Smooth muscle cell (in vitro differentiated cells): Measurements from ENCODE around the gene ASXL2. TPM values are rescaled to one million over a fixed set of nuclear protein-coding genes. Genes with fewer than 3 reads are reported as not detected.

Experiments
- DNase-seq: peaks from one replicate; lab custom pipeline; 2025; ENCODE audit not compliant: unreplicated experiment; lab: John Stamatoyannopoulos, UW
- H2AFZ ChIP-seq: fragments of 200-600 bp; sonication (generic); 2 replicates; pipeline ENCODE4 v1.6.0; 2016; ENCODE audit warnings: antibody characterized with exemption, low read depth, mild to moderate bottlenecking
- H3F3A ChIP-seq: fragments of 200-600 bp; sonication (generic); 2 replicates; pipeline ENCODE4 v1.6.0; 2017; ENCODE audit warnings: antibody characterized with exemption, low read depth
- H3K27ac ChIP-seq: fragments of 200-600 bp; sonication (generic); 2 replicates; pipeline ENCODE4 v1.5.1; 2016; ENCODE audit warnings: low read depth, mild to moderate bottlenecking
- H3K27me3 ChIP-seq: fragments of 200-600 bp; sonication (generic); 2 replicates; pipeline ENCODE4 v1.6.1; 2016; ENCODE audit warnings: low read depth, mild to moderate bottlenecking
- H3K36me3 ChIP-seq: fragments of 200-600 bp; sonication (generic); 2 replicates; pipeline ENCODE4 v1.5.1; 2016; ENCODE audit warnings: low read depth
- H3K4me1 ChIP-seq: fragments of 200-600 bp; sonication (generic); 2 replicates; pipeline ENCODE4 v1.5.1; 2016; ENCODE audit warnings: low read depth
- H3K4me2 ChIP-seq: fragments of 200-600 bp; sonication (generic); 2 replicates; pipeline ENCODE4 v1.6.0; 2016; ENCODE audit warnings: mild to moderate bottlenecking
- H3K4me3 ChIP-seq: fragments of 200-600 bp; sonication (generic); 2 replicates; pipeline ENCODE4 v1.5.1; 2016; ENCODE audit warnings: mild to moderate bottlenecking
- H3K79me2 ChIP-seq: fragments of 200-600 bp; sonication (generic); 2 replicates; pipeline ENCODE4 v1.6.0; 2016; ENCODE audit warnings: low read depth, mild to moderate bottlenecking
- H3K9ac ChIP-seq: fragments of 200-600 bp; sonication (generic); 2 replicates; pipeline ENCODE4 v1.6.0; 2016; ENCODE audit warnings: low read depth
- H3K9me3 ChIP-seq: fragments of 200-600 bp; sonication (generic); replicated peaks from 2 replicates; pipeline ENCODE4 v1.5.1; 2016; ENCODE audit warnings: low read depth
- H4K20me1 ChIP-seq: fragments of 200-600 bp; sonication (generic); 2 replicates; pipeline ENCODE4 v1.6.0; 2016; ENCODE audit warnings: low read depth
- CTCF ChIP-seq: fragments of 200-600 bp; sonication (generic); IDR thresholded peaks from 2 replicates; pipeline ENCODE4 v1.5.1; 2017; ENCODE audit warnings: borderline replicate concordance, mild to moderate bottlenecking, antibody characterized with exemption; ENCODE audit not compliant: insufficient read depth, poor library complexity, severe bottlenecking
- WGBS: methylation state at CpG from one replicate; pipeline ENCODE4 v1.1.7; 2016; ENCODE audit warnings: low lambda C conversion rate; 5-methylcytosine and 5-hydroxymethylcytosine counted together
- polyA plus RNA-seq: library from polyadenylated mRNA; unstranded; fragments of >200 nt; fragmentation: Nextera tagmentation; extraction: Ambion mirVana; gene quantifications from 2 replicates; pipeline ENCODE4 v1.2.1, GENCODE V29; 2016
- total RNA-seq: library from RNA; depleted of rRNA; stranded (reverse); fragments of >200 nt; gene quantifications from 2 replicates; pipeline ENCODE4 v1.2.3, GENCODE V29; 2014

ASXL2 gene
- total and polyA plus RNA-seq, 2 experiments from 2014 or later = 4.1 to 13.2 TPM

- H3K27me3 ChIP-seq = no peaks in the 10 kb centered on the region
- H3K9me3 ChIP-seq = no peaks in the 10 kb centered on the region
- H3K4me2 ChIP-seq = no peak overlapping the region
- no peak for DNase-seq
- H3F3A ChIP-seq = no peaks in the 10 kb centered on the region
- peaks cover 12% of the 10 kb centered on the region for H3K4me1 ChIP-seq
- H3K27ac ChIP-seq = no peak overlapping the region
- H3K9ac ChIP-seq = no peak overlapping the region
- H3K79me2 ChIP-seq = no peaks in the 10 kb centered on the region
- H3K4me3 ChIP-seq = no peak overlapping the region
- TF ChIP-seq CTCF = no peak
- no peaks in the 10 kb centered on the region for H4K20me1 ChIP-seq
- H3K36me3 ChIP-seq = no peaks in the 10 kb centered on the region
- no peak overlapping the region for H2AFZ ChIP-seq
- 95% methylated on average over 9 of the region's 9 CpGs for WGBS
These were observed 176.5 kb downstream of the ASXL2 start for GRCh38 chr2:25701801-25702200.

- H3K79me2 ChIP-seq = no peaks in the 10 kb centered on the region
- no peaks in the 10 kb centered on the region for H4K20me1 ChIP-seq
- no peak overlapping the region for H2AFZ ChIP-seq
- H3K9me3 ChIP-seq = no peaks in the 10 kb centered on the region
- H3K4me2 ChIP-seq = no peak overlapping the region
- WGBS = 36% methylated on average over 6 of the region's 6 CpGs
- H3K27me3 ChIP-seq = no peaks in the 10 kb centered on the region
- no peaks in the 10 kb centered on the region for H3K36me3 ChIP-seq
- no peak overlapping the region for H3K27ac ChIP-seq
- H3K4me1 ChIP-seq = peaks cover 12% of the 10 kb centered on the region
- H3K4me3 ChIP-seq = no peak overlapping the region
- DNase-seq = no peak
- peak; percentile 63 for TF ChIP-seq CTCF
- H3K9ac ChIP-seq = no peak overlapping the region
- H3F3A ChIP-seq = no peaks in the 10 kb centered on the region
These were observed 178.0 kb downstream of the ASXL2 start for GRCh38 chr2:25700221-25700660.

GRCh38 chr2:25699216-25699615, 179.1 kb downstream of the ASXL2 start:
- TF ChIP-seq CTCF = no peak
- no peak overlapping the region for H3K9ac ChIP-seq
- H3F3A ChIP-seq = no peaks in the 10 kb centered on the region
- H3K27me3 ChIP-seq = no peaks in the 10 kb centered on the region
- no peaks in the 10 kb centered on the region for H3K36me3 ChIP-seq
- H2AFZ ChIP-seq = no peak overlapping the region
- no peaks in the 10 kb centered on the region for H4K20me1 ChIP-seq
- no peak for DNase-seq
- H3K4me1 ChIP-seq = peaks cover 12% of the 10 kb centered on the region
- no peak overlapping the region for H3K4me3 ChIP-seq
- no peaks in the 10 kb centered on the region for H3K9me3 ChIP-seq
- H3K4me2 ChIP-seq = no peak overlapping the region
- no peaks in the 10 kb centered on the region for H3K79me2 ChIP-seq
- H3K27ac ChIP-seq = no peak overlapping the region
- WGBS = 89% methylated on average over 7 of the region's 7 CpGs

- no peak overlapping the region for H3K9ac ChIP-seq
These were observed 179.5 kb downstream of the ASXL2 start for GRCh38 chr2:25698752-25699151.

More at GRCh38 chr2:25698752-25699151, 179.5 kb downstream of the ASXL2 start:
- H3K36me3 ChIP-seq = no peaks in the 10 kb centered on the region
- H3K4me3 ChIP-seq = no peak overlapping the region
- TF ChIP-seq CTCF = no peak
- peaks cover 12% of the 10 kb centered on the region for H3K4me1 ChIP-seq
- H4K20me1 ChIP-seq = no peaks in the 10 kb centered on the region
- H3K27me3 ChIP-seq = no peaks in the 10 kb centered on the region
- H3K4me2 ChIP-seq = no peak overlapping the region
- H3K79me2 ChIP-seq = no peaks in the 10 kb centered on the region
- H2AFZ ChIP-seq = no peak overlapping the region
- H3K27ac ChIP-seq = no peak overlapping the region
- DNase-seq = no peak
- no peaks in the 10 kb centered on the region for H3F3A ChIP-seq
- no peaks in the 10 kb centered on the region for H3K9me3 ChIP-seq
